ENCODE measurements around the gene CSNK2A2. TPM values are rescaled to one million over a fixed set of nuclear protein-coding genes. Genes with fewer than 3 reads are reported as not detected.
A peak's percentile ranks its signal among the peaks of the same experiment; 100 is the strongest.

The CSNK2A2 gene
- total and polyA plus RNA-seq, 9 of the 15 experiments (the other 6 are each of a cell fraction or from before 2014, with no cell fraction given), result 20.8 to 109 (median 44.7) TPM

DNA sequence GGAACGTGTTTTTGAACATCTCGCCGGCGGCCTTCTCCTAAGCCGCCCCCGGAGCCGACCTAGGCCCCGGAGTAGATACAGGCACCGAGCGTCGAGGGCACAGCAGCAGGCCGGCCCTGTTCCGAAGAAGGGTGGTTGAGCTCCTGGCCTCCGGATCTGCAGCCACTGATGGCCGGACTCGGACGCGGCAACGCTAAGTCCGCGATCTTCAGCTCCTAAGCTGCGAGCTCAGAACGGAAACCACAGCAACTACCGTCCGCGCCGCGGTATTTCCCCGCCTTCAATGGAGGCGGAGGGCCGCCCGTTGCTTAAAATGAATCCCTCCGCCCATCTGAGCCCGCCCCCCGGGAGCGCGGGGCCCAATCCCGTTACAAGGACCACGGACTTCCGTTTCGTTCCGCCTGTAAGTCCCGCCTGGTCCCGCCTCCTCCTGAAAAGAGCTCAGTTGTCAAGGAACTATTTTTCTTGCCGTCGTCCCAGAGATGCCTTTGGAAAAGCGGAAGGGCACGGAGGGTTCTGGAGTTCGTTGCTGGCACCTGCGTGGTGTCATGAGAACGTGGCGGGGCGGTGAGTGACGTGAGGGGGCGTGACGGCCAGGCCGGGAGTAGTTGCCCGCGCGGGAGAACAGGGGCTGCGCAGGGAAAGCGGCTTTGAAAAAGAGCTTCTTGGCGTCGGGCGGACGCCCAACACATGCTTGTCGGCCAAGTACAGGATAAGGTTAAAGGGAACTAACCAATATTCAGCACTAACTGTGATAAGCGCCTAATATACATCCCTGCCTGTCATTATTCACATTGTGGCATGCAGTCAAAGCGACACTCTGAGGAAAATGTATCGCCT, 68.6 kb downstream of the CSNK2A2 start, which contains the start of gene CFAP20 (continued):
- TF ChIP-seq BRCA1 (IDR thresholded peaks at IDR 0.05) (no peak), BRCA1 (CRISPR knock-in tag; IDR thresholded peaks at IDR 0.05) (no peak), ATF7 (IDR thresholded peaks at IDR 0.05) (peak; percentile 97), ZBTB33 (CRISPR knock-in tag; IDR thresholded peaks at IDR 0.05) (peak; percentile 73; the same call in 1 of the 2 replicates), GMEB1 (CRISPR knock-in tag; IDR thresholded peaks at IDR 0.05) (peak; percentile 81), ESRRA (IDR thresholded peaks at IDR 0.05; ENCODE audit: borderline replicate concordance, low read depth) (peak; percentile 89), SMAD4 (CRISPR knock-in tag; conservative IDR thresholded peaks at IDR 0.05) (peak; percentile 80; the same call in 1 of the 2 replicates), ZKSCAN8 (CRISPR knock-in tag; IDR thresholded peaks at IDR 0.05) (no peak), ERF (CRISPR knock-in tag; IDR thresholded peaks at IDR 0.05) (peak; percentile 75)
- TF ChIP-seq, protein P1, sequence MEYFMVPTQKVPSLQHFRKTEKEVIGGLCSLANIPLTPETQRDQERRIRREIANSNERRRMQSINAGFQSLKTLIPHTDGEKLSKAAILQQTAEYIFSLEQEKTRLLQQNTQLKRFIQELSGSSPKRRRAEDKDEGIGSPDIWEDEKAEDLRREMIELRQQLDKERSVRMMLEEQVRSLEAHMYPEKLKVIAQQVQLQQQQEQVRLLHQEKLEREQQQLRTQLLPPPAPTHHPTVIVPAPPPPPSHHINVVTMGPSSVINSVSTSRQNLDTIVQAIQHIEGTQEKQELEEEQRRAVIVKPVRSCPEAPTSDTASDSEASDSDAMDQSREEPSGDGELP (CRISPR knock-in tag; IDR thresholded peaks at IDR 0.05; ENCODE audit: borderline replicate concordance), result peak; percentile 96
- TF ChIP-seq, protein P2, sequence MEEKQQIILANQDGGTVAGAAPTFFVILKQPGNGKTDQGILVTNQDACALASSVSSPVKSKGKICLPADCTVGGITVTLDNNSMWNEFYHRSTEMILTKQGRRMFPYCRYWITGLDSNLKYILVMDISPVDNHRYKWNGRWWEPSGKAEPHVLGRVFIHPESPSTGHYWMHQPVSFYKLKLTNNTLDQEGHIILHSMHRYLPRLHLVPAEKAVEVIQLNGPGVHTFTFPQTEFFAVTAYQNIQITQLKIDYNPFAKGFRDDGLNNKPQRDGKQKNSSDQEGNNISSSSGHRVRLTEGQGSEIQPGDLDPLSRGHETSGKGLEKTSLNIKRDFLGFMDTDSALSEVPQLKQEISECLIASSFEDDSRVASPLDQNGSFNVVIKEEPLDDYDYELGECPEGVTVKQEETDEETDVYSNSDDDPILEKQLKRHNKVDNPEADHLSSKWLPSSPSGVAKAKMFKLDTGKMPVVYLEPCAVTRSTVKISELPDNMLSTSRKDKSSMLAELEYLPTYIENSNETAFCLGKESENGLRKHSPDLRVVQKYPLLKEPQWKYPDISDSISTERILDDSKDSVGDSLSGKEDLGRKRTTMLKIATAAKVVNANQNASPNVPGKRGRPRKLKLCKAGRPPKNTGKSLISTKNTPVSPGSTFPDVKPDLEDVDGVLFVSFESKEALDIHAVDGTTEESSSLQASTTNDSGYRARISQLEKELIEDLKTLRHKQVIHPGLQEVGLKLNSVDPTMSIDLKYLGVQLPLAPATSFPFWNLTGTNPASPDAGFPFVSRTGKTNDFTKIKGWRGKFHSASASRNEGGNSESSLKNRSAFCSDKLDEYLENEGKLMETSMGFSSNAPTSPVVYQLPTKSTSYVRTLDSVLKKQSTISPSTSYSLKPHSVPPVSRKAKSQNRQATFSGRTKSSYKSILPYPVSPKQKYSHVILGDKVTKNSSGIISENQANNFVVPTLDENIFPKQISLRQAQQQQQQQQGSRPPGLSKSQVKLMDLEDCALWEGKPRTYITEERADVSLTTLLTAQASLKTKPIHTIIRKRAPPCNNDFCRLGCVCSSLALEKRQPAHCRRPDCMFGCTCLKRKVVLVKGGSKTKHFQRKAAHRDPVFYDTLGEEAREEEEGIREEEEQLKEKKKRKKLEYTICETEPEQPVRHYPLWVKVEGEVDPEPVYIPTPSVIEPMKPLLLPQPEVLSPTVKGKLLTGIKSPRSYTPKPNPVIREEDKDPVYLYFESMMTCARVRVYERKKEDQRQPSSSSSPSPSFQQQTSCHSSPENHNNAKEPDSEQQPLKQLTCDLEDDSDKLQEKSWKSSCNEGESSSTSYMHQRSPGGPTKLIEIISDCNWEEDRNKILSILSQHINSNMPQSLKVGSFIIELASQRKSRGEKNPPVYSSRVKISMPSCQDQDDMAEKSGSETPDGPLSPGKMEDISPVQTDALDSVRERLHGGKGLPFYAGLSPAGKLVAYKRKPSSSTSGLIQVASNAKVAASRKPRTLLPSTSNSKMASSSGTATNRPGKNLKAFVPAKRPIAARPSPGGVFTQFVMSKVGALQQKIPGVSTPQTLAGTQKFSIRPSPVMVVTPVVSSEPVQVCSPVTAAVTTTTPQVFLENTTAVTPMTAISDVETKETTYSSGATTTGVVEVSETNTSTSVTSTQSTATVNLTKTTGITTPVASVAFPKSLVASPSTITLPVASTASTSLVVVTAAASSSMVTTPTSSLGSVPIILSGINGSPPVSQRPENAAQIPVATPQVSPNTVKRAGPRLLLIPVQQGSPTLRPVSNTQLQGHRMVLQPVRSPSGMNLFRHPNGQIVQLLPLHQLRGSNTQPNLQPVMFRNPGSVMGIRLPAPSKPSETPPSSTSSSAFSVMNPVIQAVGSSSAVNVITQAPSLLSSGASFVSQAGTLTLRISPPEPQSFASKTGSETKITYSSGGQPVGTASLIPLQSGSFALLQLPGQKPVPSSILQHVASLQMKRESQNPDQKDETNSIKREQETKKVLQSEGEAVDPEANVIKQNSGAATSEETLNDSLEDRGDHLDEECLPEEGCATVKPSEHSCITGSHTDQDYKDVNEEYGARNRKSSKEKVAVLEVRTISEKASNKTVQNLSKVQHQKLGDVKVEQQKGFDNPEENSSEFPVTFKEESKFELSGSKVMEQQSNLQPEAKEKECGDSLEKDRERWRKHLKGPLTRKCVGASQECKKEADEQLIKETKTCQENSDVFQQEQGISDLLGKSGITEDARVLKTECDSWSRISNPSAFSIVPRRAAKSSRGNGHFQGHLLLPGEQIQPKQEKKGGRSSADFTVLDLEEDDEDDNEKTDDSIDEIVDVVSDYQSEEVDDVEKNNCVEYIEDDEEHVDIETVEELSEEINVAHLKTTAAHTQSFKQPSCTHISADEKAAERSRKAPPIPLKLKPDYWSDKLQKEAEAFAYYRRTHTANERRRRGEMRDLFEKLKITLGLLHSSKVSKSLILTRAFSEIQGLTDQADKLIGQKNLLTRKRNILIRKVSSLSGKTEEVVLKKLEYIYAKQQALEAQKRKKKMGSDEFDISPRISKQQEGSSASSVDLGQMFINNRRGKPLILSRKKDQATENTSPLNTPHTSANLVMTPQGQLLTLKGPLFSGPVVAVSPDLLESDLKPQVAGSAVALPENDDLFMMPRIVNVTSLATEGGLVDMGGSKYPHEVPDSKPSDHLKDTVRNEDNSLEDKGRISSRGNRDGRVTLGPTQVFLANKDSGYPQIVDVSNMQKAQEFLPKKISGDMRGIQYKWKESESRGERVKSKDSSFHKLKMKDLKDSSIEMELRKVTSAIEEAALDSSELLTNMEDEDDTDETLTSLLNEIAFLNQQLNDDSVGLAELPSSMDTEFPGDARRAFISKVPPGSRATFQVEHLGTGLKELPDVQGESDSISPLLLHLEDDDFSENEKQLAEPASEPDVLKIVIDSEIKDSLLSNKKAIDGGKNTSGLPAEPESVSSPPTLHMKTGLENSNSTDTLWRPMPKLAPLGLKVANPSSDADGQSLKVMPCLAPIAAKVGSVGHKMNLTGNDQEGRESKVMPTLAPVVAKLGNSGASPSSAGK (IDR thresholded peaks at IDR 0.05), result peak; percentile 98

Measured in K562 (cell line).